Measurements from ENCODE around the gene MEGF11.

Gene MEGF11

GRCh38 chr15:66038387-66039116 lies 215.0 kb downstream of the MEGF11 start:
- H3K27me3 ChIP-seq, result no peaks in the 10 kb centered on the region
- H3K9ac ChIP-seq, result no peak overlapping the region
- H3K9me3 ChIP-seq (replicated peaks in 1 of 11), result no peaks in the 10 kb centered on the region
- no peak overlapping the region for H3K27ac ChIP-seq
- no peaks in the 10 kb centered on the region for H3K36me3 ChIP-seq
- no peak overlapping the region for H3K4me3 ChIP-seq
- no peak overlapping the region for H3K4me2 ChIP-seq
- H3K4me1 ChIP-seq, result no peaks in the 10 kb centered on the region
- H4K20me1 ChIP-seq, result peaks cover 0 to 6% (median 0%) of the 10 kb centered on the region in 11 experiments; a peak in 2 of 22 replicates
- no peak for TF ChIP-seq Cebpa-rat (IDR thresholded peaks at IDR 0.05)

GRCh38 chr15:66036859-66037258 lies 216.7 kb downstream of the MEGF11 start:
- Histone ChIP-seq H3K36me3 (no peaks in the 10 kb centered on the region), H3K4me2 (no peak overlapping the region), H3K4me3 (no peak overlapping the region), H3K27me3 (no peaks in the 10 kb centered on the region), H3K4me1 (no peaks in the 10 kb centered on the region), H4K20me1 (peaks cover 0 to 6% (median 0%) of the 10 kb centered on the region in 11 experiments; a peak in 2 of 22 replicates), H3K27ac (no peak overlapping the region), H3K9me3 (replicated peaks in 1 of 11) (peaks cover 0 to 15% (median 4%) of the 10 kb centered on the region in 11 experiments; a peak in 9 of 22 replicates), H3K9ac (no peak overlapping the region)
- no peak for TF ChIP-seq Cebpa-rat (IDR thresholded peaks at IDR 0.05)

- no peak overlapping the region for H3K9ac ChIP-seq
- no peaks in the 10 kb centered on the region for H3K4me1 ChIP-seq
- H3K4me3 ChIP-seq, result no peak overlapping the region
- H3K27ac ChIP-seq, result no peak overlapping the region
- no peaks in the 10 kb centered on the region for H3K36me3 ChIP-seq
- peaks cover 0 to 23% (median 4%) of the 10 kb centered on the region in 11 experiments; a peak in 9 of 22 replicates for H3K9me3 ChIP-seq (replicated peaks in 1 of 11)
- H3K27me3 ChIP-seq, result no peaks in the 10 kb centered on the region
- TF ChIP-seq Cebpa-rat (IDR thresholded peaks at IDR 0.05), result no peak
- peaks cover 0 to 6% (median 0%) of the 10 kb centered on the region in 11 experiments; a peak in 2 of 22 replicates for H4K20me1 ChIP-seq
- no peak overlapping the region for H3K4me2 ChIP-seq
Observed at GRCh38 chr15:66035901-66036300, 217.6 kb downstream of the MEGF11 start.

GRCh38 chr15:66033143-66033542 lies 220.4 kb downstream of the MEGF11 start:
- H3K27ac ChIP-seq, result no peak overlapping the region
- no peaks in the 10 kb centered on the region for H3K36me3 ChIP-seq
- no peak overlapping the region for H3K4me2 ChIP-seq
- H3K4me1 ChIP-seq, result no peaks in the 10 kb centered on the region
- TF ChIP-seq Cebpa-rat (IDR thresholded peaks at IDR 0.05), result no peak
- peaks cover 0 to 6% (median 0%) of the 10 kb centered on the region in 11 experiments; a peak in 2 of 22 replicates for H4K20me1 ChIP-seq
- H3K9ac ChIP-seq, result no peak overlapping the region
- no peaks in the 10 kb centered on the region for H3K27me3 ChIP-seq
- peaks cover 0 to 23% (median 4%) of the 10 kb centered on the region in 11 experiments; a peak in 9 of 22 replicates for H3K9me3 ChIP-seq (replicated peaks in 1 of 11)
- no peak overlapping the region for H3K4me3 ChIP-seq

- no peaks in the 10 kb centered on the region for H3K27me3 ChIP-seq
Observed at GRCh38 chr15:66032006-66032405, 221.5 kb downstream of the MEGF11 start.

GRCh38 chr15:66030650-66031049 lies 222.9 kb downstream of the MEGF11 start:
- H3K27me3 ChIP-seq, result no peaks in the 10 kb centered on the region
- no peaks in the 10 kb centered on the region for H3K36me3 ChIP-seq
- no peaks in the 10 kb centered on the region for H3K4me1 ChIP-seq
- H3K9ac ChIP-seq, result no peak overlapping the region
- no peak for TF ChIP-seq Cebpa-rat (IDR thresholded peaks at IDR 0.05)
- H3K4me3 ChIP-seq, result no peak overlapping the region
- H4K20me1 ChIP-seq, result no peaks in the 10 kb centered on the region
- H3K9me3 ChIP-seq (replicated peaks in 1 of 11), result peaks cover 0 to 23% (median 4%) of the 10 kb centered on the region in 11 experiments; a peak in 9 of 22 replicates
- no peak overlapping the region for H3K4me2 ChIP-seq
- no peak overlapping the region for H3K27ac ChIP-seq

More at GRCh38 chr15:66032006-66032405, 221.5 kb downstream of the MEGF11 start:
- no peak overlapping the region for H3K4me2 ChIP-seq
- H3K36me3 ChIP-seq, result no peaks in the 10 kb centered on the region
- TF ChIP-seq Cebpa-rat (IDR thresholded peaks at IDR 0.05), result no peak
- H3K9me3 ChIP-seq (replicated peaks in 1 of 11), result peaks cover 0 to 23% (median 4%) of the 10 kb centered on the region in 11 experiments; a peak in 9 of 22 replicates
- peaks cover 0 to 6% (median 0%) of the 10 kb centered on the region in 11 experiments; a peak in 2 of 22 replicates for H4K20me1 ChIP-seq
- no peak overlapping the region for H3K4me3 ChIP-seq
- no peak overlapping the region for H3K27ac ChIP-seq
- H3K9ac ChIP-seq, result no peak overlapping the region
- no peaks in the 10 kb centered on the region for H3K4me1 ChIP-seq

GRCh38 chr15:66029650-66030049 lies 223.9 kb downstream of the MEGF11 start:
- no peak overlapping the region for H3K9ac ChIP-seq
- peaks cover 0 to 5% (median 0%) of the 10 kb centered on the region in 10 experiments; a peak in 3 of 20 replicates for H3K4me1 ChIP-seq
- H3K27ac ChIP-seq, result no peak overlapping the region
- no peak overlapping the region for H3K4me2 ChIP-seq
- peaks cover 0 to 23% (median 4%) of the 10 kb centered on the region in 11 experiments; a peak in 9 of 22 replicates for H3K9me3 ChIP-seq (replicated peaks in 1 of 11)
- H4K20me1 ChIP-seq, result no peaks in the 10 kb centered on the region
- H3K27me3 ChIP-seq, result no peaks in the 10 kb centered on the region
- no peaks in the 10 kb centered on the region for H3K36me3 ChIP-seq
- H3K4me3 ChIP-seq, result no peak overlapping the region
- TF ChIP-seq Cebpa-rat (IDR thresholded peaks at IDR 0.05), result no peak

- no peak for TF ChIP-seq Cebpa-rat (IDR thresholded peaks at IDR 0.05)
- Histone ChIP-seq H3K27ac (no peak overlapping the region), H3K4me3 (no peak overlapping the region)
Observed at GRCh38 chr15:66027268-66027805, 226.2 kb downstream of the MEGF11 start.

GRCh38 chr15:66025972-66026371 lies 227.6 kb downstream of the MEGF11 start:
- Histone ChIP-seq H3K4me2 (no peak overlapping the region), H3K36me3 (no peaks in the 10 kb centered on the region), H3K4me3 (no peak overlapping the region), H3K9me3 (replicated peaks in 1 of 11) (no peaks in the 10 kb centered on the region), H4K20me1 (no peaks in the 10 kb centered on the region), H3K9ac (no peak overlapping the region), H3K27ac (no peak overlapping the region), H3K27me3 (no peaks in the 10 kb centered on the region), H3K4me1 (peaks cover 0 to 5% (median 0%) of the 10 kb centered on the region in 10 experiments; a peak in 3 of 20 replicates)
- no peak for TF ChIP-seq Cebpa-rat (IDR thresholded peaks at IDR 0.05)

More at GRCh38 chr15:66027268-66027805, 226.2 kb downstream of the MEGF11 start:
- Histone ChIP-seq H3K9me3 (replicated peaks in 1 of 11) (peaks cover 0 to 12% (median 0%) of the 10 kb centered on the region in 11 experiments; a peak in 4 of 22 replicates), H3K36me3 (no peaks in the 10 kb centered on the region), H4K20me1 (no peaks in the 10 kb centered on the region), H3K9ac (no peak overlapping the region), H3K27me3 (no peaks in the 10 kb centered on the region), H3K4me1 (peaks cover 0 to 5% (median 0%) of the 10 kb centered on the region in 10 experiments; a peak in 3 of 20 replicates), H3K4me2 (no peak overlapping the region)

All from BLaER1 treated with 17β-estradiol and CSF1 and Interleukin-3, amounts not matched to agents 10 nM and 100 nM (cell line).